ENCODE data around the gene DCAF4.
A peak's percentile ranks its signal among the peaks of the same experiment; 100 is the strongest.
"Not testable (repeated sequence)": the region's sequence is repeated elsewhere in the genome, so short reads cannot be mapped to it uniquely, and the experiment has no call there.

Gene DCAF4

DNA sequence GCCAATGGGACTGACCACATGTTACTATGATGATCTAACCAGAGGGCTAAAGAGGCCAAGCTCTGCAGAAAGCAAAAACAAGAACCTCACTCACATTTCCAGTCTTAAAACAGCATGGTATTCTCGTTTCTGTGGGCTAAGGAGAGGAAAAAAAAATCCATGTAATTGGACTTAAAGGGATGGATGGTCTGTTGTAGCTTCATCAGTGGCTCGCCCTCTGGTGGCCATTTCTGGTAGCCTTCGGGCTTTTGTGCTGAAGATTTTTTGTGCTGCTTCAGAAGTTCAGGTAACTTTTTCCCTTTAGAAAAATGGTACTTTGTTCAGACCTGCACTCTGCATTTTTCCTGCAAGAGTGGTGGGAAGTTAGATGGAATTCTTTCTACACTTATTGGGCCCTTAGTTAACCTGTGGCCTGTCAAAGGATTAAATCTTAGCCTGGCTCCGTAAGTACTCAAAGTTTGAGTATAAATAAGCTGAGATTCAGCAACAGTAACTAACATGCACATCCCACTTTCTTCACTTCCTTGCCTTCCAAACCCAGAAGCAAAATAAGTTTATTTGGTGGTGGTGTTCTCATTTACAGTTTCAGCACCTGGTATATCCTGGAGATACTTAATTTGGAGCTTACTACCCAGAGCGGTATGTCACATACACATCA lies 22.3 kb downstream of the DCAF4 start:
- peak; percentile 82 for ATAC-seq
- TF ChIP-seq ZC3H10 (CRISPR knock-in tag; IDR thresholded peaks at IDR 0.05) (no peak), SNAI2 (CRISPR knock-in tag; IDR thresholded peaks at IDR 0.05) (no peak), CSDC2 (CRISPR knock-in tag; IDR thresholded peaks at IDR 0.05) (no peak), BACH2 (CRISPR knock-in tag; IDR thresholded peaks at IDR 0.05; ENCODE audit: borderline replicate concordance) (no peak), ARNTL (CRISPR knock-in tag; IDR thresholded peaks at IDR 0.05; ENCODE audit: borderline replicate concordance, low read depth) (no peak), ZFP3 (CRISPR knock-in tag; IDR thresholded peaks at IDR 0.05) (no peak), ZNF70 (CRISPR knock-in tag; IDR thresholded peaks at IDR 0.05) (no peak), ESRRG (CRISPR knock-in tag; IDR thresholded peaks at IDR 0.05) (no peak), TOX (CRISPR knock-in tag; IDR thresholded peaks at IDR 0.05; ENCODE audit: borderline replicate concordance) (no peak), ZFP30 (CRISPR knock-in tag; IDR thresholded peaks at IDR 0.05) (no peak), OSR1 (CRISPR knock-in tag; IDR thresholded peaks at IDR 0.05) (no peak), ISL1 (CRISPR knock-in tag; IDR thresholded peaks at IDR 0.05) (no peak), ZNF8 (CRISPR knock-in tag; IDR thresholded peaks at IDR 0.05) (no peak), ZNF565 (CRISPR knock-in tag; conservative IDR thresholded peaks at IDR 0.05; ENCODE audit: low read depth) (no peak), GLIS3 (CRISPR knock-in tag; IDR thresholded peaks at IDR 0.05) (no peak)
- TF ChIP-seq, protein P1, sequence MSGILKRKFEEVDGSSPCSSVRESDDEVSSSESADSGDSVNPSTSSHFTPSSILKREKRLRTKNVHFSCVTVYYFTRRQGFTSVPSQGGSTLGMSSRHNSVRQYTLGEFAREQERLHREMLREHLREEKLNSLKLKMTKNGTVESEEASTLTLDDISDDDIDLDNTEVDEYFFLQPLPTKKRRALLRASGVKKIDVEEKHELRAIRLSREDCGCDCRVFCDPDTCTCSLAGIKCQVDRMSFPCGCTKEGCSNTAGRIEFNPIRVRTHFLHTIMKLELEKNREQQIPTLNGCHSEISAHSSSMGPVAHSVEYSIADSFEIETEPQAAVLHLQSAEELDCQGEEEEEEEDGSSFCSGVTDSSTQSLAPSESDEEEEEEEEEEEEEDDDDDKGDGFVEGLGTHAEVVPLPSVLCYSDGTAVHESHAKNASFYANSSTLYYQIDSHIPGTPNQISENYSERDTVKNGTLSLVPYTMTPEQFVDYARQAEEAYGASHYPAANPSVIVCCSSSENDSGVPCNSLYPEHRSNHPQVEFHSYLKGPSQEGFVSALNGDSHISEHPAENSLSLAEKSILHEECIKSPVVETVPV (CRISPR knock-in tag; IDR thresholded peaks at IDR 0.05) = no peak
- TF ChIP-seq, protein P2, sequence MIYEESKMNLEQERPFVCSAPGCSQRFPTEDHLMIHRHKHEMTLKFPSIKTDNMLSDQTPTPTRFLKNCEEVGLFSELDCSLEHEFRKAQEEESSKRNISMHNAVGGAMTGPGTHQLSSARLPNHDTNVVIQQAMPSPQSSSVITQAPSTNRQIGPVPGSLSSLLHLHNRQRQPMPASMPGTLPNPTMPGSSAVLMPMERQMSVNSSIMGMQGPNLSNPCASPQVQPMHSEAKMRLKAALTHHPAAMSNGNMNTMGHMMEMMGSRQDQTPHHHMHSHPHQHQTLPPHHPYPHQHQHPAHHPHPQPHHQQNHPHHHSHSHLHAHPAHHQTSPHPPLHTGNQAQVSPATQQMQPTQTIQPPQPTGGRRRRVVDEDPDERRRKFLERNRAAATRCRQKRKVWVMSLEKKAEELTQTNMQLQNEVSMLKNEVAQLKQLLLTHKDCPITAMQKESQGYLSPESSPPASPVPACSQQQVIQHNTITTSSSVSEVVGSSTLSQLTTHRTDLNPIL (CRISPR knock-in tag; IDR thresholded peaks at IDR 0.05; ENCODE audit: low read depth) = no peak
- TF ChIP-seq, protein P3, sequence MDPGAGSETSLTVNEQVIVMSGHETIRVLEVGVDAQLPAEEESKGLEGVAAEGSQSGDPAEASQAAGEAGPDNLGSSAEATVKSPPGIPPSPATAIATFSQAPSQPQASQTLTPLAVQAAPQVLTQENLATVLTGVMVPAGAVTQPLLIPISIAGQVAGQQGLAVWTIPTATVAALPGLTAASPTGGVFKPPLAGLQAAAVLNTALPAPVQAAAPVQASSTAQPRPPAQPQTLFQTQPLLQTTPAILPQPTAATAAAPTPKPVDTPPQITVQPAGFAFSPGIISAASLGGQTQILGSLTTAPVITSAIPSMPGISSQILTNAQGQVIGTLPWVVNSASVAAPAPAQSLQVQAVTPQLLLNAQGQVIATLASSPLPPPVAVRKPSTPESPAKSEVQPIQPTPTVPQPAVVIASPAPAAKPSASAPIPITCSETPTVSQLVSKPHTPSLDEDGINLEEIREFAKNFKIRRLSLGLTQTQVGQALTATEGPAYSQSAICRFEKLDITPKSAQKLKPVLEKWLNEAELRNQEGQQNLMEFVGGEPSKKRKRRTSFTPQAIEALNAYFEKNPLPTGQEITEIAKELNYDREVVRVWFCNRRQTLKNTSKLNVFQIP (CRISPR knock-in tag; IDR thresholded peaks at IDR 0.05; ENCODE audit: borderline replicate concordance, low read depth) = no peak
- TF ChIP-seq, protein P4, sequence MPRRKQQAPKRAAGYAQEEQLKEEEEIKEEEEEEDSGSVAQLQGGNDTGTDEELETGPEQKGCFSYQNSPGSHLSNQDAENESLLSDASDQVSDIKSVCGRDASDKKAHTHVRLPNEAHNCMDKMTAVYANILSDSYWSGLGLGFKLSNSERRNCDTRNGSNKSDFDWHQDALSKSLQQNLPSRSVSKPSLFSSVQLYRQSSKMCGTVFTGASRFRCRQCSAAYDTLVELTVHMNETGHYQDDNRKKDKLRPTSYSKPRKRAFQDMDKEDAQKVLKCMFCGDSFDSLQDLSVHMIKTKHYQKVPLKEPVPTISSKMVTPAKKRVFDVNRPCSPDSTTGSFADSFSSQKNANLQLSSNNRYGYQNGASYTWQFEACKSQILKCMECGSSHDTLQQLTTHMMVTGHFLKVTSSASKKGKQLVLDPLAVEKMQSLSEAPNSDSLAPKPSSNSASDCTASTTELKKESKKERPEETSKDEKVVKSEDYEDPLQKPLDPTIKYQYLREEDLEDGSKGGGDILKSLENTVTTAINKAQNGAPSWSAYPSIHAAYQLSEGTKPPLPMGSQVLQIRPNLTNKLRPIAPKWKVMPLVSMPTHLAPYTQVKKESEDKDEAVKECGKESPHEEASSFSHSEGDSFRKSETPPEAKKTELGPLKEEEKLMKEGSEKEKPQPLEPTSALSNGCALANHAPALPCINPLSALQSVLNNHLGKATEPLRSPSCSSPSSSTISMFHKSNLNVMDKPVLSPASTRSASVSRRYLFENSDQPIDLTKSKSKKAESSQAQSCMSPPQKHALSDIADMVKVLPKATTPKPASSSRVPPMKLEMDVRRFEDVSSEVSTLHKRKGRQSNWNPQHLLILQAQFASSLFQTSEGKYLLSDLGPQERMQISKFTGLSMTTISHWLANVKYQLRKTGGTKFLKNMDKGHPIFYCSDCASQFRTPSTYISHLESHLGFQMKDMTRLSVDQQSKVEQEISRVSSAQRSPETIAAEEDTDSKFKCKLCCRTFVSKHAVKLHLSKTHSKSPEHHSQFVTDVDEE (CRISPR knock-in tag; IDR thresholded peaks at IDR 0.05) = no peak
- TF ChIP-seq, protein P5, sequence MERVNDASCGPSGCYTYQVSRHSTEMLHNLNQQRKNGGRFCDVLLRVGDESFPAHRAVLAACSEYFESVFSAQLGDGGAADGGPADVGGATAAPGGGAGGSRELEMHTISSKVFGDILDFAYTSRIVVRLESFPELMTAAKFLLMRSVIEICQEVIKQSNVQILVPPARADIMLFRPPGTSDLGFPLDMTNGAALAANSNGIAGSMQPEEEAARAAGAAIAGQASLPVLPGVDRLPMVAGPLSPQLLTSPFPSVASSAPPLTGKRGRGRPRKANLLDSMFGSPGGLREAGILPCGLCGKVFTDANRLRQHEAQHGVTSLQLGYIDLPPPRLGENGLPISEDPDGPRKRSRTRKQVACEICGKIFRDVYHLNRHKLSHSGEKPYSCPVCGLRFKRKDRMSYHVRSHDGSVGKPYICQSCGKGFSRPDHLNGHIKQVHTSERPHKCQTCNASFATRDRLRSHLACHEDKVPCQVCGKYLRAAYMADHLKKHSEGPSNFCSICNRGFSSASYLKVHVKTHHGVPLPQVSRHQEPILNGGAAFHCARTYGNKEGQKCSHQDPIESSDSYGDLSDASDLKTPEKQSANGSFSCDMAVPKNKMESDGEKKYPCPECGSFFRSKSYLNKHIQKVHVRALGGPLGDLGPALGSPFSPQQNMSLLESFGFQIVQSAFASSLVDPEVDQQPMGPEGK (CRISPR knock-in tag; IDR thresholded peaks at IDR 0.05; ENCODE audit: borderline replicate concordance) = no peak

DNA sequence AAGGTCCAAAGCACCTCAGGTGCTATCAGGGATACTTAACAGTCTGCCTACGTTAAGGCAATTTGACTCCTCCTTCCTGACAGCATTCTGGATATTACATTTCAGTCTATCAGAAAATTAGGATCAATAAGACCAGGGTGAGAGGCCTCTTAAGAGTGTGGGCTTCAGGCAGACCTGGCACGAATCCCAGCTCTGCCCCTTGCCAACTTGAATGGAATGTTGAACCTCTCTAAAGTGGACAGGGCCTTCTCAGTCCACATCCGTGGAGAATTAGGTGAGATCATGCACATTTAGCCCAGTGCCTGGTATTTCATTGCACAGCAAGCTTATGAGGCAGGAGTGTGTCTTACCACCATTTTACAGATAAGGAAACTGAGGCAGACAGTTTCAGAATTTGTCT lies 25.9 kb downstream of the DCAF4 start:
- TF ChIP-seq, protein P3 (CRISPR knock-in tag; IDR thresholded peaks at IDR 0.05; ENCODE audit: borderline replicate concordance, low read depth) = no peak
- TF ChIP-seq ESRRG (CRISPR knock-in tag; IDR thresholded peaks at IDR 0.05) = no peak
- no peak for TF ChIP-seq ZFP3 (CRISPR knock-in tag; IDR thresholded peaks at IDR 0.05)
- no peak for TF ChIP-seq OSR1 (CRISPR knock-in tag; IDR thresholded peaks at IDR 0.05)
- no peak for TF ChIP-seq ZFP30 (CRISPR knock-in tag; IDR thresholded peaks at IDR 0.05)
- TF ChIP-seq, protein P4 (CRISPR knock-in tag; IDR thresholded peaks at IDR 0.05) = no peak
- no peak for TF ChIP-seq ZC3H10 (CRISPR knock-in tag; IDR thresholded peaks at IDR 0.05)
- TF ChIP-seq ISL1 (CRISPR knock-in tag; IDR thresholded peaks at IDR 0.05) = no peak
- TF ChIP-seq, protein P2 (CRISPR knock-in tag; IDR thresholded peaks at IDR 0.05; ENCODE audit: low read depth) = no peak
- TF ChIP-seq TOX (CRISPR knock-in tag; IDR thresholded peaks at IDR 0.05; ENCODE audit: borderline replicate concordance) = no peak
- TF ChIP-seq PPARA (CRISPR knock-in tag; IDR thresholded peaks at IDR 0.05; ENCODE audit: borderline replicate concordance) = no peak
- TF ChIP-seq ZNF565 (CRISPR knock-in tag; conservative IDR thresholded peaks at IDR 0.05; ENCODE audit: low read depth) = no peak
- ATAC-seq = no peak

DNA sequence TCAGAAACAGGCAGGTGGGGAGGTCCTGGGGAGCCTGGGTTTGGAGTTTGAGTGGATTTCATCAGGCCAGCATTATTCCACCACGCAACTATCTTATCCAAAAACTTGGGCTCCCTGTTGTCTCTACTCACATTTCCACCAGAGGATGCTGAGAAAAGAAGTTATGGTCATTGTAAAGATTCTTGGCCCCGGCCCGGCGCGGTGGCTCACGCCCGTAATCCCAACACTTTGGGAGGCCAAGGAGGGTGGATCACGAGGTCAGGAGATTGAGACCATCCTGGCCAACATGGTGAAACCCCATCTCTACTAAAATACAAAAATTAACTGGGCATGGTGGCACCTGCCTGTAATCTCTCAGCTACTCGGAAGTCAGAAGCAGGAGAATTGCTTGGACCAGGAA lies 30.5 kb downstream of the DCAF4 start:
- not testable (repeated sequence) for ATAC-seq
